HG02763 (cell line): Measurements from ENCODE around the gene ZKSCAN4.

Source experiments
- ATAC-seq: cut with Tn5 transposase; IDR thresholded peaks from one replicate; pipeline ENCODE4 v1.9.1; 2021; ENCODE audit warnings: mild to moderate bottlenecking, moderate library complexity; ENCODE audit not compliant: unreplicated experiment

ZKSCAN4 gene

GRCh38 chr6:28209753-28210535 is 42.1 kb downstream of the ZKSCAN4 start:
- ATAC-seq: no peak

- ATAC-seq: no peak
Measured at GRCh38 chr6:28208111-28208659, 43.9 kb downstream of the ZKSCAN4 start.

DNA sequence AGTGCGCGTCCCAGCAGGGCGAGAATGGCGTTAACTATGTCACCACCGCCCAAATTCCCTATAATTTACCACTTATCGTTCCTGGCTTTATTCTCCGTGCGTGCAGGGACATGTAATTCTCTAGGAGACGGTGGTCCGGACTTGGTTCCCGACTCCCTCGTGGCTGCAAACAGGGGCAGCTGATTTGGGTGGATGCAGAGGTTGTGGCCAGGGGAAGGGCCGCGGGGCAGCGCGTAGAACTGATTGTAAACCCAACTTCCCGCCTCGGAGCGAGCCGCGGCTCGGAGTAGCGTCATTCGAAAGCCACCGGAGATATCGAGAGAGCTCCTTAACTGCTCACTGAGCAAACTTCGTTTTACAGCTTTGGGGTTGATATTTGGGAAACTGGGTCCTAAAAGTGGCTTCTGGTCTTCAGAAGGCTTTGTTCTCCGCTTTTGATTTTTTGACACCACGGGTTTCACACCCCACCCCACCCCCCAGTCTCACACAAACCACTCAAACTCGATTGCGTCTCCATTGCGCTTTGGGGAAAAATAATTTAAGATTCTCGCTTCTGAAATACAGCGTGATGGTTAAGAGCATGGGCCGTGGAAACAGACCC is 44.5 kb downstream of the ZKSCAN4 start:
- no peak for ATAC-seq

DNA sequence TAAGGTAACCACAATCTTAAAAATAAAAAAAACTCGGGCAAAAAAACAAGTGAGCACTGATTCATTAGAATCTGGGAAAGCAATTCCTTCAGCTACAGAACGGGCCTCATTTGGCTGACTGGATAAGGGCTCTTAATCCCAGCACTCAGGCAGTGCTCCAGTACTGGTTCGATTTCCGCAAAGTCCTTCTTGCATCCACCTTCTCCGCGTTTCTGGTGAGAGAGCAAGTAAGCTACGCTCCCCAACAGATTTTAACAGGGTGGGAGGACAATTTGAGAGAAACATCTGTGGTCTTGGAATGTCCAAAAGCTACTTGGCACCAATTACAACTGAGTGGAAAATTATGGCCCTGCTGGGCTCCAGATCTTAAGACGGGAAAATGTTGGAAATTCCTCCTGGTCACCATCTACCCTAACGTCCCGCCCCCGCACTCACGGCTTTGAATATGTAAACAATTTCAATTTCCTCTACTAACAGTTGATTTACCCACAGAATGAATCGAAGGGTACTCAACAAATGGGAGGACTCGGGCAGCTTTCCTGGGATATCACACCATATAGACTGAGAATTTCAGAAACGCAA is 45.0 kb downstream of the ZKSCAN4 start:
- no peak for ATAC-seq

DNA sequence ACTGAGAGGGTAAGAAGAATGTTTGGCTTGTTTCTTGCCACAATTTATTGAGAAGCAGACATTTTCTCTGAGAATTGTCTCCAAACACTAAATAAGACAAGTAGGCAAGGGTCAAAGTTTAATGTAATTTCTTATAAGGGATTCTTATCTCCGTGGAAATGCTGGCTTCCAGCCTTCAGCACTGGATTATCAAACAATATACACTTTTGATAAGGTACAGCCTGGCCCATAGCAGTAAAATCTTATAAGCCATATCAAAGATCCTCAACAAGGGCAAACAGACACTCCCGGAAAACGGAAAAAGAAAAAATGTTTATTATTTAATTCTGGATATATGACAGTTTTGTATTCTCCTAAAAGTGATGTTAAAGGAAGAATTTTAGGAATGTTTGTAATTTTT is 45.5 kb downstream of the ZKSCAN4 start:
- no peak for ATAC-seq

DNA sequence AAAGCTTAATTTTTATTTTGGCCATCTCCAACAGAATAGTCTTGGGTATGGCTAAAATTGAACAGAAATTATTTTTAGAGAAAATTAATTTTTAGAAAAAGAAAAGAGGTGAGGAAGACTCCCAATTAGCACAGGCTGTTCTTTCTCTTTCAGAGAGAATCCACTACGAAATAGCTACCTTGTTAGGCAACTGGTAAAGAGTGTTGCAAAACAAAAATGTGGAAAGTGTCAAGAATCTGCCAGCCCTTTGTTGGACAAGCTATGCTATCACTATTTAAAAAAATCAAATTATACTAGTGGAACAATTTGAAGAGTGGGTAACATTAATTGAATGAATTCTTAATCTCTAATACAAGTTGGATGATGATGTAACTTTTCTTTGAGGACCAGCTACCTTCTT is 46.2 kb downstream of the ZKSCAN4 start:
- no peak for ATAC-seq

DNA sequence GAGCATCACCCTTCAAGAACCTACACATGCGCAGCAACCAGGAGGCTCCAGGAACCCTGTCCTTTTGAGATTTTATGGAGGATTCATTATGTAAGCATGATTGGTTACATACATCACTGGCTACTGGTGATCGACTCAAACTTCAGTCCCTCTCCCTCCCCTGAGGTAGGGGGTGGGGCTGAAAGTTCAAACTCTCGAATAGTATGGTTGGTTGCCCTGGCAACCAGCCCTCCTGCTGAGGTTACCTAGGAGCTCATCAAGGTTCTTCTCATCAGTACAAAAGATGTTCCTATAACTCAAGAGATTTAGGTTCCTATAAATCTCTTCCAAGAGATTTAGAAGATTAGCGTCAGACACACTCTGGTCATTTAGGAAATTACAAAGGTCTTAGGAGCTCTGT is 48.9 kb downstream of the ZKSCAN4 start:
- no peak for ATAC-seq

GRCh38 chr6:28200020-28200419 is 52.0 kb downstream of the ZKSCAN4 start:
- ATAC-seq: no peak
